ENCODE measurements around the gene SPATA17.

SPATA17 gene

DNA sequence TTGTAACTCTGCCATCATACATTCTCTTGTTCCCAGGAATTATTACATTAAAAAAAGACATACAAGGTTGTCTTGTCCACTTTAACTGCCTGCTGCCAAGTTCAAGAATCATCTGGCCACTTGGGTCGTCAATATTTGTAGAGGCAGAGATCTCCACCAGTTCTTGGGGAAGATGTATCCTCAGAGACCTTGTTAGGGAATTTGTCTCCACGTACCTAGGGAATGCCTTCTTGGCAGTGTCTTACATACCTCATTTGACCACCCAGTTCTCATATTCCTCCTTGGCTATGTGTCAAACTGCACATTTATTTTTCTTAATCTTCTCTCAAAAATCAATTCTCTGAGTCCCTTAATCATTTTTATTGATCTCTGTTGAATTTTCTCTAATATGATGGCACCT is 266.0 kb downstream of the SPATA17 start:
- TF ChIP-seq, protein P1, sequence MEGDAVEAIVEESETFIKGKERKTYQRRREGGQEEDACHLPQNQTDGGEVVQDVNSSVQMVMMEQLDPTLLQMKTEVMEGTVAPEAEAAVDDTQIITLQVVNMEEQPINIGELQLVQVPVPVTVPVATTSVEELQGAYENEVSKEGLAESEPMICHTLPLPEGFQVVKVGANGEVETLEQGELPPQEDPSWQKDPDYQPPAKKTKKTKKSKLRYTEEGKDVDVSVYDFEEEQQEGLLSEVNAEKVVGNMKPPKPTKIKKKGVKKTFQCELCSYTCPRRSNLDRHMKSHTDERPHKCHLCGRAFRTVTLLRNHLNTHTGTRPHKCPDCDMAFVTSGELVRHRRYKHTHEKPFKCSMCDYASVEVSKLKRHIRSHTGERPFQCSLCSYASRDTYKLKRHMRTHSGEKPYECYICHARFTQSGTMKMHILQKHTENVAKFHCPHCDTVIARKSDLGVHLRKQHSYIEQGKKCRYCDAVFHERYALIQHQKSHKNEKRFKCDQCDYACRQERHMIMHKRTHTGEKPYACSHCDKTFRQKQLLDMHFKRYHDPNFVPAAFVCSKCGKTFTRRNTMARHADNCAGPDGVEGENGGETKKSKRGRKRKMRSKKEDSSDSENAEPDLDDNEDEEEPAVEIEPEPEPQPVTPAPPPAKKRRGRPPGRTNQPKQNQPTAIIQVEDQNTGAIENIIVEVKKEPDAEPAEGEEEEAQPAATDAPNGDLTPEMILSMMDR (IDR thresholded peaks at IDR 0.05; ENCODE audit: low read depth, low read length), result no peak
- no peak for DNase-seq (ENCODE audit: extremely low read depth, low read depth)

DNA sequence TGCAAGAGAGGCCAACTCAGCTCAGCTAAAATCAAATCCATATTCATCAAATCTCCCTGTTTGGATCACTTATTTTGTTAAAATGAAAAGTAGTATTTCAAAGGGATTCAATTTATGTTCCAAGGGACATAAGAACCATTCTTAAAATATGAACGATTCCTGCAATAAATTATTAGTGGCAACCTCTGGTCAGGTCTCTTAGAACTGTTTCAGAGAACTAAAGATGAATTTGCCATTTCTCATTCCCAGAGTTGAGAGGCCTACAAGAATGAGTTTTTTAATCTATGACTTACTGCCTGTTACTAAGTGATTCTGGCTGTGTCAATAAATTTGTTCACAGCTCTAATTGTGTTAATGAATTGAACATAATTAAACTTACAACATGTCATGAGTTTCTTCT is 268.5 kb downstream of the SPATA17 start:
- TF ChIP-seq, protein P1 (IDR thresholded peaks at IDR 0.05; ENCODE audit: low read depth, low read length), result no peak
- no peak for DNase-seq (ENCODE audit: extremely low read depth, low read depth)

DNA sequence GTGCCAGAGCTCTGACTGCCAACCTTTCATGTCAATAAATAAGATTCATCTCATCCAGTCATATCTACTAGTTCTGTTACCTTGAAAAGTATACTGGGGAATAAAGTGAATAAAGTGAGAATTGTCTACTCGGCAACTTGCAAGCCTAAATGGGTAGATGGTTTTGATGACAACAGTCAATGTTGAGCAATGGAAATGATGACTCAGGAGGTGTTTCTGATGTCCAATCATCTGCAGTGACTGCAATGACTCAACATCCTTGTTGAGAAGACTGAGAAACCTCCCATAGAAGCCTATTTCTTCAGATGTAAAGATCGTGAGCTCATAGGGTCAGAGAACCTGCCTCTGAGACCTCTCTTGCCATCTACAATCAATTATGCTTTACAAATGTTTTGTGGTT is 276.4 kb downstream of the SPATA17 start:
- DNase-seq (ENCODE audit: extremely low read depth, low read depth), result no peak
- TF ChIP-seq, protein P1 (IDR thresholded peaks at IDR 0.05; ENCODE audit: low read depth, low read length), result no peak

DNA sequence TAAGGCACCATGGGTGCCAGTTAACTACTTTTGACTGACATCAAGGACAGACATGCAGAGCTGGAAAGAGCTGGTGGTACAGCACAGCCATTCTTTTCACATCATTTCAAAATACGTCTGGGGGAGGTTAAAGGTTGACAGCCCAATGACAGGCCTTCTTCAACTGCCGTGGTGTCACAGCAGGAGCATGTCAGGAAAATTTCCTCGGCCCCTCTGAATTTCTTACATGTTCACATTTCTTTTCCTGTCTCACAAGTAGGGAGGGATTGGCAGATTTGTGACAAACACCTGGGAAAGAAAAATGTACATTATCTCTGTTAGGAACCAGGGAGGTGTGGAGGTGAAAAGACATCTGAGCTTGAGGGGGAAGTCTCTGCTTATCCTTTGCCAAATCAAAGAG is 279.1 kb downstream of the SPATA17 start:
- TF ChIP-seq, protein P1 (IDR thresholded peaks at IDR 0.05; ENCODE audit: low read depth, low read length), result no peak
- DNase-seq (ENCODE audit: extremely low read depth, low read depth), result no peak

DNA sequence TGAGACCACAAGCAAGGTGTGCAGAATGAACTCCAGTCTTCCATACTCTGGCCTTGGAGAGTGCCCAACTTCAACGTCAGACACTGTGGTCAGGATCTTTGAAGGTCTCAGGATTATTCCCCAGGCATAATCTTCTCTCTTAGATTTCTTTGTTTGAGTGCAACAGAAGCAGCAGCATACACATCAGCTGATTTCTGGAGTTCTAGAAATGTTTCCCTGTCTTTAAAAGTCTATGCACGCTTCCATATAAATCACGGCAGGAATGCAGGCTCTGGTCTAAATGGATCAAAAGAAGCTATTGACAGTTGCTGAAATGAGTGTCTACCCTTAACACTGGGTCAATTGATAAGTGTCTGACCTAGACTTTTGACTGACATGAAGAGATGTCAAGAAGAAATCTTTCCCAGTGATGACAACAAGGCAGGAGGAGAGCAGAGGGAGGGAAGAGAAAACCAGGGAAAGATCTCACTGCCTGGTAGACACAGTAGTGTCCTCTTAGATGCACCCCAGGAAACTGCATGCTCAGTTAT is 279.7 kb downstream of the SPATA17 start:
- DNase-seq (ENCODE audit: extremely low read depth, low read depth), result no peak
- TF ChIP-seq, protein P1 (IDR thresholded peaks at IDR 0.05; ENCODE audit: low read depth, low read length), result no peak

DNA sequence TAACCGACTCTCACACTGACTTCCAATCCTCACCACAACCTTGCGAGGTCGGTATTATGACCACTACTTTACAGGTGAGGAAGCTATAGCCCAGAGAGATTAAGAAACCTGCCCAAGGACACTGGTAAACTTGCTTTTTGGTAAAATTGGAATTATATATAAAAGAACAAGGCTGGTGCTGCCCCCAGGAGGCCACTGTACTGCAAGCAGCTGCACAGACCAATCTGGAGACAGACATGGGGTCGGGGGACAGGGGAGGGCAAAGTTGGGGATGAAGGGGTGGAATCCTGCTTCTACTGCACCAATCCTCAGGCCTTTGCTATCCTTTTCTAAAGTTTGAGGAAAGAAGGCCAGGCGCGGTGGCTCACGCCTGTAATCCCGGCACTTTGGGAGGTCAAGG is 280.8 kb downstream of the SPATA17 start:
- DNase-seq (ENCODE audit: extremely low read depth, low read depth), result no peak
- TF ChIP-seq, protein P1 (IDR thresholded peaks at IDR 0.05; ENCODE audit: low read depth, low read length), result no peak

DNA sequence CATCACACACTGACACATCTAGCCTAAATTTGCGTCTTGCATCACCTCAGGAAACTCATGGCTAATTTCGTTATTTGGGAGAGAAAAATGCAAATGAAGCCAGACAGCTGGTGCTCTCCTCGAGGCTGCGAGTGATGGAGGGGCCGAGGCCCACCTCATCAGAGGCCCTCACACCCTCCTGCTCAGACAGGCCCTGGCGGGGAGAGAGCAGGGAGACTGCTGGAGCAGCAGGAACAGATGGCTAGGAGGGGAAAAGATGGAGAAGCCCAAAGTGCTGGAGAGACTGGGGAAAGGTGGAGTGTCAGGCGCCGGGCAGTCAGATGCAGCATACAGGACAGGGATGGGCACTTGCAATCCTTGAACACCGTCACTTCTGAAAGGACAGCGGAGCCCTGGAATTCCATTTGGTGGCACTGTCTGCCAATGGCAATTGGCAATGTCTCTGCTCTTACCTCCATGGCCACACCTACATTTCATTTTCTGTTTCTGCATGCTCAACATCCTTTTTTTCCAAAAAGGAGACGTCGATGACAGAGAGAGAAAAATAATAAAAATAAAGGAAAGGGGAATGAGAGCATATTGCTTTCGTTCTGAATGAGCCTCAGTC is 286.2 kb downstream of the SPATA17 start:
- no peak for DNase-seq (ENCODE audit: extremely low read depth, low read depth)
- TF ChIP-seq, protein P1 (IDR thresholded peaks at IDR 0.05; ENCODE audit: low read depth, low read length), result no peak

Measured in AG09319 (cell line).